GM18867 (cell line): Measurements from ENCODE around the gene RPGRIP1L.
"Not testable (repeated sequence)": the region's sequence is repeated elsewhere in the genome, so short reads cannot be mapped to it uniquely, and the experiment has no call there.

ENCODE experiments used
- ATAC-seq: cut with Tn5 transposase; IDR thresholded peaks from one replicate; pipeline ENCODE4 v1.9.1; 2021; ENCODE audit warnings: mild to moderate bottlenecking, moderate library complexity; ENCODE audit not compliant: unreplicated experiment

The RPGRIP1L gene

GRCh38 chr16:53713403-53714204 is 9.9 kb upstream of the RPGRIP1L start:
- no peak for ATAC-seq

GRCh38 chr16:53712065-53712464 is 8.4 kb upstream of the RPGRIP1L start:
- no peak for ATAC-seq

DNA sequence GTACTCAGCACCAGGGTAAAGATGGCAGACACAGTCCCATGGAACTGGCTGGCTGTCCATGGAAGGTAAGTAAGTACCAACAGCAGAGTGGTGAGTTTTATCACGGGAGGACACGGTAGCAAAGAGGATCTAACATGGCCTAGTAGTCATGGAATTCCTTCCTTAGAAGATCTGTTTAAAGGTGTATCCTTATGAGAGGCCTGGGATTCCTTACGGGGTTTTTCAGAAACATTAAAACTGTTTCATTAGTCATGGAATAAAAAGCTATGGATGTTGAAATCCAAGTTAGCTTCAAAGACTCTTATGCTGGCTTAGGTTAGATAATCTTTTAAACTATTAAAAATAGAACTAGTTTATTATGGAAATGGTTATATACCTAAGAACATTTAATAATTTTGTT is 7.7 kb upstream of the RPGRIP1L start:
- no peak for ATAC-seq

- ATAC-seq, result no peak
These were observed 4.8 kb upstream of the RPGRIP1L start for GRCh38 chr16:53708490-53708889.

GRCh38 chr16:53707671-53708070 is 4.0 kb upstream of the RPGRIP1L start:
- ATAC-seq, result no peak

DNA sequence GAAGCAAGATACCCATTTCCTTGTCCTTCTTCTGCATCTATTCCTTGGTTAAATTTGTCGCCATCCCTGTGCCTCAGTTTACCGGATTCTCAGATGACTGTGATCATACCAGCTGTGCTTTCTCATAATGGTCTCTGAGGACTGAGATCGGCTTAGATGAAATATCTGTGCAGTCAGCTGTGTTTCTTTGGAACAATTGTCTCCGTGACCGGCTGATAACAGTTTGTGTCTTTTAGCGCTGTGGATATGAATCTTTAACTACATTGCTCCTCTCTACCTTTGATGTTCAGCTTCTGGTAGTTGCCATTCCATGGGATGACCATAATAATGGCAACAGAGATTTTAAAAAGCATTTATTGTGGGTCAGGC is 770 bp upstream of the RPGRIP1L start:
- no peak for ATAC-seq

DNA sequence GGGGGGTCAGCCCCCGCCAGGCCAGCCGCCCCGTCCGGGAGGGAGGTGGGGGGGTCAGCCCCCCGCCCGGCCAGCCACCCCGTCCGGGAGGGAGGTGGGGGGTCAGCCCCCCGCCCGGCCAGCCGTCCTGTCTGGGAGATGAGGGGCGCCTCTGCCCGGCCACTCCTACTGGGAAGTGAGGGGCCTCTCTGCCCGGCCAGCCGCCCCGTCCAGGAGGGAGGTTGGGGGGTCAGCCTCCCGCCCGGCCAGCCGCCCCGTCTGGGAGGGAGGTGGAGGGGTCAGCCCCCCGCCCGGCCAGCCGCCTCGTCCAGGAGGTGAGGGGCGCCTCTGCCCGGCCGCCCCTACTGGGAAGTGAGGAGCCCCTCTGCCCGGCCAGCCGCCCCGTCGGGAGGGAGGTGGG is 5.4 kb downstream of the RPGRIP1L start:
- not testable (repeated sequence) for ATAC-seq

DNA sequence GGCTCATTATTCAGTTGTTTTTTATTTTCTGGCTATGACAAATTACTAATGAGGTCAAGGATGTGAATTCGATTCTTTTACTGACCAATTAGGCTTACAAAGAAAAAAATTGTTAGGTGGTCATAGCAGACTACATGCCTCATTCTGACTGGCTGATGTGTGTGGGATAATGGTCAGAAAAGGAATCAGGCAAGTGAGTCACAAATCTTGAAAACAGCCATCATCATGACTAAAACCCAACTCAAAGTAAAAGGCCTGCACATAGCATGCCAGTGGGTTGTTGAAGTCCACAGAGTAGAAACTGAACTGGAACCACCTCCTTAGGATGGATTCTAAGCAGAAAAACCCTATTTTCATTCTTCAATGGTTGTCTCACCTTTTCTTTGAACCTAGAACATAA is 8.6 kb downstream of the RPGRIP1L start:
- ATAC-seq, result no peak

- no peak for ATAC-seq
These were observed 10.3 kb downstream of the RPGRIP1L start for GRCh38 chr16:53693320-53693719.

- no peak for ATAC-seq
These were observed 11.5 kb downstream of the RPGRIP1L start for GRCh38 chr16:53692146-53692545.

DNA sequence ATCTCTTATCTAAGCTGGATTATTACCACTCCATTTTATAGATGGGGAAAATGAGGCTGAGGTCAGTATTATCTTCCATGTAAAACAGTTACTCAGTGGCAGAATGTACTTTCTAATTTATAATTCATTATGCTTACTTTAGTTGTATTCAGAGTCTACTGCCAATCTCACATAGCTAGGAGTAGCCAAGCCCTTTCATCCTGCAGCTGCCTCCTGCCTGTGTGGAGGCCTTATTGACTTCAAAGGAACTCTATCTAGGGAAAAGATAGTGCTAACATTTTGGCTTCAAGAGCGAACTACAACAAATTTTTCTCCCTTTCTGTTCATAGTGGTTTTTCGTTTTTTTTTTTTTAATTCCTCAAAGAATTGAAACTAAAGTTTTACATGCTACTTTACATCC is 12.9 kb downstream of the RPGRIP1L start:
- no peak for ATAC-seq

DNA sequence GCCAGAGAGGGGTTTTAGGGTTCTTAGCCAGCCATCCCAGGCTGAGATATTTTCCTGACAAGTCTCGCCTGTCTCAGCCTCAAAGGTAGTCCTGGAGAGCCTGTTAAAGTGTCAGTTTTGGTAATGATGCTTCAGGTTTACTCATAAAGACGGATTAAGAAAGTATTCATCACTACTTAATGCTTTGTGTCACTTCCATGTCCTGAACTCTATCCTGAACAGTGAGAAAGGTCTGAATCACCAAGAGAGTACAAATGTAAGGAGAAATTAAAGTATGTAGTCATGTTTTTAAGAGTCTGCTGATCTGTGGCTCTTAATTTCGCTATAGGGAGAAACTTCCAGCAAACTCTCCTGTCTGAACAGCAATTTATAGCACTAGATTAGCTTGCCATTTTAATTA is 14.0 kb downstream of the RPGRIP1L start:
- no peak for ATAC-seq

GRCh38 chr16:53686710-53687109 is 16.9 kb downstream of the RPGRIP1L start:
- no peak for ATAC-seq

DNA sequence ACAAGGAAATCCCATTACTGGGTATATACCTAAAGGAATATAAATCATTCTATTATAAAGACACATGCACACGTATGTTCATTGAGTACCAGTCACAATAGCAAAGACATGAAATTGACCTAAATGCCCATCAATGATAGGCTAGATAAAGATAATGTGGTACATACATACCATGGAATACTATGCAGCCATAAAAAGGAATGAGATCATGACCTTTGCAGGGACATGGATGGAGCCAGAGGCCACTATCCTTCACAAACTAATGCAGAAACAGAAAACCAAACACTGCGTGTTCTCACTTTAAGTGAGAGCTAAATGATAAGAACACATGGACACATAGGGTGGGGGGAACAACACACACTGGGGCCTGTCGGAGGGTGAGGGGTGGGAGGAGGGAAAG is 18.3 kb downstream of the RPGRIP1L start:
- ATAC-seq, result not testable (repeated sequence)

- no peak for ATAC-seq
These were observed 22.3 kb downstream of the RPGRIP1L start for GRCh38 chr16:53681354-53681753.

DNA sequence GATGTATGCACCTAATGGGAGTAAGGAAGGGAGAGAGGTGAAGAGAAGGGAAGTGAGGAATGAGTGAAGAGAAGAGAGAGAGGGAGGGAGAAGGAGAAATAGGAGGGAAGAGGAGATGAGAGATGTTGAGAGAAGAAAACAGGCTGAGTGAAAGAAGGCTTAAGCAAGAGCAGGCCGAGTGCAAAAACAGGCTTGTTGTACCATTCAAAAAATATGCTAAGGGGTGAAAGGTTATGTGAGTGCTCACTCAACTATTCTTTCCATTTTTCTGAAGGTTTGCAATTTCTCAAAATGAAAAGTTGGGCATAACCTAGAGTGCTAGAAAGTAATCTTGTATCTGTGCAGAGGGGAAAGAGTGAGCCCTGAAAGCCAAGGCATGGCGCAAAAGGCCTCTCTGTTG is 22.9 kb downstream of the RPGRIP1L start:
- ATAC-seq, result no peak

- ATAC-seq, result no peak
These were observed 24.8 kb downstream of the RPGRIP1L start for GRCh38 chr16:53678756-53679343.

- no peak for ATAC-seq
These were observed 25.5 kb downstream of the RPGRIP1L start for GRCh38 chr16:53678155-53678554.

DNA sequence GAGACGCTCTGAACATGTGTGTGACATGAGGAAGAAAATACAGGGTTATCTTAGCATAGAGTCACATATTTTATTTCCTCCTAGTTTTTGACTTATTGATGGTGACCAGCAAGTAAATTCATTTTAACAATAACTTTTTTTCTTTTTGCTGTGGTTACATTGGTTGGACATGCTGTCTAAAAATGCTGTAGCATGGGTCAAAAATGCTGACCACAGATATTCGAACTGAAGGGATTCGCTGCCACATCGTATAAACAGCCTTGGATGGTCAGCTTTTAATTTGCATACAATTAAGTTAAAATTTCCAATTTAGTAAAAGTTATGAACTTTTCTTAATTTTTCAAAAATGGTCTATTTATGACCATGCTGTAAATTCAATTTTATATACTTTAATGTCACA is 30.5 kb downstream of the RPGRIP1L start:
- ATAC-seq, result no peak

- no peak for ATAC-seq
These were observed 31.2 kb downstream of the RPGRIP1L start for GRCh38 chr16:53672461-53672860.

DNA sequence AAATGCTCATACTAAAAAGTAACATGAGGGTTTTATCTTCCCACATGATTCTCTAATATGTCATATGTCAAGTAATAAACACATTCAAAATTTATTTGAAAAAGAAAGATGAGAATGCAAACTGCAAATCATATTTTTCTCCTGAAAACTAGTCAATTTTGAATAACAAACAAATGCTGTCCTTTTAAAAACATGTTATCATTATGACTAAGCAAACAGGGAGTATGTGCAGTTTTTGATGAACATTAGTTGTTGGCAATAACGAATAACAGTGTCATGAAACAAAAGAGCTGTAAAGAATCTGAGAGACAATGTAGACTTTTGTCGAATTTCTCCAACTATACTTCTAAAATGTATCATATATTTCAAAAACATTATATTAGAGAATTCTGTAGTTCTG is 34.8 kb downstream of the RPGRIP1L start:
- ATAC-seq, result no peak

- no peak for ATAC-seq
These were observed 36.8 kb downstream of the RPGRIP1L start for GRCh38 chr16:53666786-53667415.
